Suprapubic skin (tissue), 3 donors: ENCODE results near the gene AK4.

ENCODE experiments used
- EP300 ChIP-seq: sonication (generic); formaldehyde crosslinking; IDR thresholded peaks from one replicate; pipeline ENCODE4 v1.6.1; 2017; ENCODE audit warnings: antibody characterized with exemption
- POLR2A ChIP-seq, 2 donors: fragments of 450-650 bp; IDR thresholded peaks; one replicate each; pipeline ENCODE4 v1.6.1; 2017; ENCODE audit warnings: antibody characterized with exemption in 2 of 2, mild to moderate bottlenecking in 2 of 2, moderate library complexity in 2 of 2
- TF ChIP-seq, protein P1 (sequence below), 2 donors: fragments of 200-600 bp in 1 of 2; fragments of 450-650 bp in 1 of 2; sonication (generic) in 1 of 2; IDR thresholded peaks; one replicate each; pipeline ENCODE4 v1.5.1; 2016 to 2019; ENCODE audit warnings: antibody characterized with exemption in 2 of 2, mild to moderate bottlenecking in 1 of 2, moderate library complexity in 1 of 2

DNA sequence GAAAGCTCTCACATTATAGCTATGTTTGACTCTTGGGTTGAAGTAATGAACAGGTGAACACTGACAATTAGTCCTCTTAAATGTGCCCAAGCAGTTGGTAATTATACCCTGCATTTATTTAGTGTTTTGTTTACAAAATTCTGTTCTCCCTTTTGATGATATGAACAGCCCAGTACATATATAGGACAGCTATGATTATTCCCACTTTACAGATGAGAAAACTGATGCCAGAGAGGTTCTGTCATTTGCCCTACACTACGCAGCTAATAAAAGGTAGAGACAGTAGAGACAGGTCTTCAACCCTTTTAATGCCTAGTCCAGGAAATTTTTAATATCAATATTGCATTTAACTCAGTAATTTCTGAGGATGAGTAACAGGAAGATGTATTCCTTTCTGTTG is 115.3 kb downstream of the AK4 start:
- TF ChIP-seq, protein P1, sequence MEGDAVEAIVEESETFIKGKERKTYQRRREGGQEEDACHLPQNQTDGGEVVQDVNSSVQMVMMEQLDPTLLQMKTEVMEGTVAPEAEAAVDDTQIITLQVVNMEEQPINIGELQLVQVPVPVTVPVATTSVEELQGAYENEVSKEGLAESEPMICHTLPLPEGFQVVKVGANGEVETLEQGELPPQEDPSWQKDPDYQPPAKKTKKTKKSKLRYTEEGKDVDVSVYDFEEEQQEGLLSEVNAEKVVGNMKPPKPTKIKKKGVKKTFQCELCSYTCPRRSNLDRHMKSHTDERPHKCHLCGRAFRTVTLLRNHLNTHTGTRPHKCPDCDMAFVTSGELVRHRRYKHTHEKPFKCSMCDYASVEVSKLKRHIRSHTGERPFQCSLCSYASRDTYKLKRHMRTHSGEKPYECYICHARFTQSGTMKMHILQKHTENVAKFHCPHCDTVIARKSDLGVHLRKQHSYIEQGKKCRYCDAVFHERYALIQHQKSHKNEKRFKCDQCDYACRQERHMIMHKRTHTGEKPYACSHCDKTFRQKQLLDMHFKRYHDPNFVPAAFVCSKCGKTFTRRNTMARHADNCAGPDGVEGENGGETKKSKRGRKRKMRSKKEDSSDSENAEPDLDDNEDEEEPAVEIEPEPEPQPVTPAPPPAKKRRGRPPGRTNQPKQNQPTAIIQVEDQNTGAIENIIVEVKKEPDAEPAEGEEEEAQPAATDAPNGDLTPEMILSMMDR (IDR thresholded peaks at IDR 0.05) = no peak
- TF ChIP-seq EP300 = no peak
- no peak for TF ChIP-seq POLR2A (IDR thresholded peaks at IDR 0.05)
